ENCODE data around the gene TRIM27.

The TRIM27 gene

DNA sequence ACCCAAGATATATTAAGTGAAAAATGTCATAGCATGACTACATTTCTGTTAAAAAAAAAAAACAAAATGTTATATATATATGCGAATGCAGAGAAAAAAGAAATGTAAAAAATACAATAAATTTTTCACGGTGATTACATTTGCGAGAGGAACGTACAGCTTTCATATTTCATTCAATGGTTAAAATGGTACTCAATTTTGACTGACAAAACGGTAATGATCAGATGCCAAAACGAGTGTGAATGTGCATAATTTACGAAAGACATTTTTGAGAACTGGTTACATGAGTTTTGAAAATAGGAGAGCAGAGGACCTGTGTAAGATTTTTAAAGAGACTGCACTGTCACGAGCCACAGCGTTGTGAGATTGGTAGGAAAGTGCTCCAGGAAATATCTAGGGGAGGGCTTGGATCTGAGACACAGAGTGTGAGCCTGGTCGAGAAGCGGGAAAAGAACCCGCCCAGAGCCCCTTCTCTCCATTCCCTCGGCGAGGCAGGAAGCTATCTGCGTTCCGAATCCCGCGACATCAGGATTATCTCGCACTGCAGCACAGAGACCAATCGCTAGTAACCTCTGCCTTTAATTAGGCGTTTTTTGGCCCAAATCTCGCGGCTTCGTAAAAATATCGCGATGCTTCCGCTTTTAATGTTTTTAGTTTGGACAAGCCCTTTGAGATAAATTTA, 28.5 kb downstream of the TRIM27 start:
- H3K4me3 ChIP-seq (ENCODE audit: control insufficient read depth, low read depth, low read length): peak overlapping the region; percentile 76
- peak; percentile 96 for DNase-seq (ENCODE audit: low read depth)
- TF ChIP-seq, protein P1, sequence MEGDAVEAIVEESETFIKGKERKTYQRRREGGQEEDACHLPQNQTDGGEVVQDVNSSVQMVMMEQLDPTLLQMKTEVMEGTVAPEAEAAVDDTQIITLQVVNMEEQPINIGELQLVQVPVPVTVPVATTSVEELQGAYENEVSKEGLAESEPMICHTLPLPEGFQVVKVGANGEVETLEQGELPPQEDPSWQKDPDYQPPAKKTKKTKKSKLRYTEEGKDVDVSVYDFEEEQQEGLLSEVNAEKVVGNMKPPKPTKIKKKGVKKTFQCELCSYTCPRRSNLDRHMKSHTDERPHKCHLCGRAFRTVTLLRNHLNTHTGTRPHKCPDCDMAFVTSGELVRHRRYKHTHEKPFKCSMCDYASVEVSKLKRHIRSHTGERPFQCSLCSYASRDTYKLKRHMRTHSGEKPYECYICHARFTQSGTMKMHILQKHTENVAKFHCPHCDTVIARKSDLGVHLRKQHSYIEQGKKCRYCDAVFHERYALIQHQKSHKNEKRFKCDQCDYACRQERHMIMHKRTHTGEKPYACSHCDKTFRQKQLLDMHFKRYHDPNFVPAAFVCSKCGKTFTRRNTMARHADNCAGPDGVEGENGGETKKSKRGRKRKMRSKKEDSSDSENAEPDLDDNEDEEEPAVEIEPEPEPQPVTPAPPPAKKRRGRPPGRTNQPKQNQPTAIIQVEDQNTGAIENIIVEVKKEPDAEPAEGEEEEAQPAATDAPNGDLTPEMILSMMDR (conservative IDR thresholded peaks at IDR 0.05; ENCODE audit: control insufficient read depth, insufficient read depth, low read depth, low read length): no peak

DNA sequence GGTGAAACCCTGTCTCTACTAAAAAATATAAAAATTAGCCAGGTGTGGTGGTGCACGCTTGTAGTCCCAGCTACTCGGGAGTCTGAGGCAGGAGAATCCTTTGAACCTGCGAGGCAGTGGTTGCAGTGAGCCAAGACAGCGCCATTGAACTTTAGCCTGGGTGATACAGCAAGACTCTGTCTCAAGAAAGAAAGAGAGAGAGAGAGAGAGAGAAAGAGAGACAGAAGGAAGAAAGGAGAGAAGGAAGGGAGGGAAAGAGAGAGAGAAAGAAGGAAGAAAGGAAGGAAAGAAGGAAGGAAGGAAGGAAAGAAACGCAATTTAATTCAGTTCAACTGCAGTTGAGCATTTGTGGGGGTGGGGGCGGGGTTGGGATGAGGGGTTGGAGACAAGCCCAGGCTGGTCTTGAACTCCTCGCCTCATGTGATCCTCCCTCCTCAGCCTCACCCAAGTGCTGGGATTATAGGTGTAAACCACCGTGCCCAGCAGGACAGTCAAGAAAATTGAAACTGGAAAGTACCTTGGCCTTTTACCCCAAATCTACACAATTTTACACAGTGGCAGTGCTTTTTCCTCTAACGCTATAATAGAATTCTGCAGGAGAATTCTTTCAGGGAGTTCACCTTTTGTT, 30.5 kb downstream of the TRIM27 start:
- DNase-seq (ENCODE audit: low read depth): no peak
- H3K4me3 ChIP-seq (ENCODE audit: control insufficient read depth, low read depth, low read length): no peak overlapping the region
- TF ChIP-seq, protein P1 (conservative IDR thresholded peaks at IDR 0.05; ENCODE audit: control insufficient read depth, insufficient read depth, low read depth, low read length): no peak

DNA sequence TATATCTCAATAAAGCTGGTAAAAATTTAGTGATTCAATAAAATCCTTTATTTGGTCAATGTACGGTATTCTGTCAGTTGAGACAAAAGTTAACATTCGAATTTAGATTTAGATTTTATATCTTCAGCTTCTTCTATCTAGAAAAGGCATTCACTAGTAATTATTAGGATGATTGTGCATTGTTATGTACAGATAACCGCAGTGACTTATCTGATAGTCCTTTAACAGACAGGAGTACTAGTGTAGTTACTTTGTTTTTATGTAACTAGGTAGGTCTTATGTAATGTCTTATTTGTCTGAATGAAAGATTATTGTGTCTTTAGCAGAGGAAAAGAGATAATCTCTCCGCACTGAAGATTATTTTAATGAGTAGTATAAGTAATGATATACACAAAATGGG, 31.3 kb downstream of the TRIM27 start:
- TF ChIP-seq, protein P1 (conservative IDR thresholded peaks at IDR 0.05; ENCODE audit: control insufficient read depth, insufficient read depth, low read depth, low read length): no peak
- no peak overlapping the region for H3K4me3 ChIP-seq (ENCODE audit: control insufficient read depth, low read depth, low read length)
- DNase-seq (ENCODE audit: low read depth): no peak

DNA sequence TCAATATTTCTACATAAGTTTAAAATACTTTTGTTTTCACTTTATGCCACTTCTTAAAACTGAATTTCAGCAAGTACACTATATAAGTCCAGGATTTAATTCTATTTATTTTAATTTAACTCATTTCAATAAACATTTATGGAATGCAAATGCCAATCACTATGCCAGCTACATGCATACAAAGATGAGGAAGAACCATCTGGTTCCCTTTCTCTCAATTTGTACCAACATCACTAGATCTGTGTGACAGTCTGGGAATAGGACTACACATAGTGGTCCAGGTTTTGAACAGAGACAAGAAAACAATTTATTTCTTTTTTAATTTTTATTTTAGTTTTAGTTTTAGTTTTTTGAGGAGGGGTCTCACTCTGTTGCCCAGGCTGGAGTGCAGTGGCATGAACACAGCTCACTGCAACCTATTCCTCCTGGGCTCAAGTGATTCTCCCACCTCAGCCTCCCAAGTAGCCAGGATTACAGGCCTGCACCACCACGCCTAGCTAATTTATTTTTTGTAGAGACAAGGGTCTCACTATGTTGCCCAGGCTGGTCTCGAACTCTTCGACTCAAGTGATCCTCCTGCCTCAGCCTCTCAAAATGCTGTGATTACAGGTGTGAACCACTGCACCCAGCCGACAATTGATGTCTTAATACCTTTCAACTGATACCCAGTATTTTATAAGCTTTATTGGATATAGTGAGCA, 35.8 kb downstream of the TRIM27 start:
- TF ChIP-seq, protein P1 (conservative IDR thresholded peaks at IDR 0.05; ENCODE audit: control insufficient read depth, insufficient read depth, low read depth, low read length): no peak
- no peak for DNase-seq (ENCODE audit: low read depth)
- no peak overlapping the region for H3K4me3 ChIP-seq (ENCODE audit: control insufficient read depth, low read depth, low read length)

DNA sequence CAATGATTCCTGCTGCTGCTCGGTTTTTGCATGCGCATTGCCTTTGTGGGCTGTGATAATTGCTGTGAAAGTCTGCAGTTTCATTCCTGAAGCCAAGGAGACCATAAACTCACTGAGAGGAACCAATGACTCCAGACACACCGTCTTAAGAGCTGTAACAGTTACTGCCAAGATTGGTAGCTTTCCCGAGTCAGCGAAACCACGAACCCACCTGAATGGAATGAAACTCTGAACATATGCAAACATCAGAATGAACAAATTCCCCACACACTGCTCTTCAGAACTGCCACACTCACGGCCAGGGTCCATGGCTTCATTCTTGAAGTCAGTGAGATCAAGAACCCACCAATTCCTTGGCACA, 37.7 kb downstream of the TRIM27 start:
- DNase-seq (ENCODE audit: low read depth): no peak
- TF ChIP-seq, protein P1 (conservative IDR thresholded peaks at IDR 0.05; ENCODE audit: control insufficient read depth, insufficient read depth, low read depth, low read length): no peak
- no peak overlapping the region for H3K4me3 ChIP-seq (ENCODE audit: control insufficient read depth, low read depth, low read length)

DNA sequence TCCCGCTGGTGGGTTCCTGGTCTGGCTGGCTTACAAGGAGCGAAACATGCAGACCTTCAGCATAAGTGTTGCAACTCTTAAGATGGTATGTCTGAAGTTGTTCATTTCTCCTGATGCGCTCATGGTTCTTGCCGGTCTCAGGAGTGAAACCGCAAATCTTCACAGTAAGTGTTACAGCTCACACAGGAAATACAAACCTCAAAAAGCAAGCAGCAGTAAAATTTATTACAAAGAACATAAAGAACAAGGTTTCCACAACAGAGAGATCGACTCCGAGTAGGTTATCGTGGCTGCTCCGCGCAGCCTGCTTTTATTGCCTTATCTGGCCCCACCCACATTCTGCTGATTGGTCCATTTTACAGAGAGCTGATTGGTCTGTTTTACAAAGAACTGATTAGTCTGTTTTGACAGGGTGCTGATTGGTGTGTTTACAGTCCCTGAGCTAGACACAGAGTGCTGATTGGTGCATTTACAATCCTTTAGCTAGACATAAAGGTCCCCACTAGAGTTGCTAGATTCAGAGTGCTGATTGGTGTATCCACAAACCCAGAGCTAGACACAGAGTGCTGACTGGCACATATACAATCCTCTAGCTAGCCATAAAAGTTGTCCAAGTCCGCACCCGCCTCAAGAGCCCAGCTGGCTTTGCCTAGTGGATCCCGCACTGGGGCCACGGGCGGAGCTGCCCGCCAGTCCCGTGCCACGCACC, 39.2 kb downstream of the TRIM27 start:
- TF ChIP-seq, protein P1 (conservative IDR thresholded peaks at IDR 0.05; ENCODE audit: control insufficient read depth, insufficient read depth, low read depth, low read length): no peak
- no peak for DNase-seq (ENCODE audit: low read depth)
- H3K4me3 ChIP-seq (ENCODE audit: control insufficient read depth, low read depth, low read length): no peak overlapping the region
